Stimulated activated CD8-positive, alpha-beta memory T cell treated with anti-CD3 and anti-CD28 coated beads, Interleukin-7, amount 100 ng/mL, for 4 hours (primary cell): ENCODE data around the gene RBM5.
"Not testable (repeated sequence)": the region's sequence is repeated elsewhere in the genome, so short reads cannot be mapped to it uniquely, and the experiment has no call there.

ENCODE experiments used
- DNase-seq, 2 donors: peaks; one replicate each; pipeline ENCODE4 v3.0.0-alpha.2; 2020; ENCODE audit warnings: low read depth in 2 of 2

RBM5 gene

DNA sequence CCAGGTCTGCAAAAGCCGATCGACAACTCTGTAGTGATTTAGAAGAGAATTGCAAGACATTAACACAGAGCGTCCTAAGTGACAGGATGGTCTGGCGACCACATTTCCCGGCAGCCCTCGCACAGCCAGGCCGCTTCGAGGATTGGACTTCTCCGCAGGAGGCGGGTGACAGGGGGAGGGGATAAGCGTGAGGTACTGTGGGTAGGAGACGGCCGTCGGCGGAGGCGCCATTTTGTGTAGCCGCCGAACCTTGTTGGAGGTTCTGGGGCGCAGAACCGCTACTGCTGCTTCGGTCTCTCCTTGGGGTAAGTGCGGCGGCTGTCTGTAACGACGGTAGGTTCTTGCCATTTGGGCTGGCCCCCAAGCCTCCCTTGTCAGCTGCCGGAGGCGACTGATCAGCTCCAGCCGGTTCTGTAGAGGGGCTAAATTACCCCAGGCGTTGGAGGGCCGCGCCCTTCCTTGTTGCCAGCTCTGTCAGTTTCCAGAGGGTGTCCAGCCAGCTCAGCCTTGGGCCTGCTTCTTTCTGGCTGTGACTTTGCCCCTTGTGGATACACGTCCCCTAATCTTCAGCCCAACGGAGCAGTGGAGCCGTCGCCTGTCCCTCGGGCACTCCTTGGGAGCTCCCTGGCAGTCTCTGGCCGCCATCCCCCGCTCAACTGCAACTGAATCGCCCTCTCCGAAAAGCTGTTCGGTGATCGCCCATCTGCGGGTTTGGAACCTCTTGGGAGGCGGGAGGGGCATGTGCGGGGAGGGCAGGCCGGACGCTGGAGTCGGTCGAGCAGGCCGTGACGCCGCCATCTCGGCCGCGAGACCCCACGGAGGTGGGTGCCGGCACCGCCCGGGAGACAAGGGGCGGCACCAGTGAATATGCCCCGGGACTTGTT is at the start of gene RBM5:
TSS of gene RBM5 (plus strand) at position 195 of the 884 bp plus-strand sequence. CDS start 1,516 bp downstream, outside the sequence.
- peak; percentile 87 to 88 for DNase-seq

DNA sequence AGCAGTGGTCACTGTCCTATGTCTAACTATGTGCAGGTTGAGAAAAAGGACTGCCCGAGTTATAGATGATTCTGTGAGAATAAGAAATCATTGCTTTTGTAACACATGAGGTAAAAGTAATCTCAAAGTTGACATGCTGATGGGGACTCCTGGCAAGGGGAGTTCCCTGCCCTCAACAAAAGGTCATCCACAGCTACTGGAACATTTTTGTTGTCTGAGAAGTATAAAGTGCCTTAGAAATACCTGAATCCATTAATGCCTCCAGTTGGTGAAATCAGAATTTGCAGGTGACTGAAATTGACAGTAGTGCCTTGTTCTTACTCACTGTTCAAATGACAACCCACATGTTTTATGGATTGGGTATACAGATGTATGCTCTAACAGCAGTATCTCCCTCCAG is 43.7 kb upstream of the RBM5 start:
- DNase-seq: no peak

DNA sequence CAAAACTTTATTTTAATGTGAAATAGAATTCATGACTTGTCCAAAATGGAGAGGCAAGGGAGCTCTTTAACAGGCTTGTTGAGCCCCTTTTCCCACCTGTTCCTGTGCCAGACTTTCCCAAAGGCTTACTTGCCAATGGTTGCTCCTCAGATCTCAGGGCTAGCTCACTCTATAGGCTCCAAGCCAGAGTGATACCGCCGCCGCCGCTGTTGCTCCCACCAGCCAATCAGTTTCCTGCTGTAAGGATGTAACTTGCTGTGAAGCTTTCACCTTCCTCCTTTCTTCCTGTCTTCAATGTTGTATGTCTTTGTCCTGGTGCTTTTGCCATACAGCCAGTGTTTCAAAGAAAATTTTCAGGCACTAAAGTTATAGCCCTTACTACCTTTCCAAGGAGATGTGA is 41.3 kb upstream of the RBM5 start:
- no peak for DNase-seq

DNA sequence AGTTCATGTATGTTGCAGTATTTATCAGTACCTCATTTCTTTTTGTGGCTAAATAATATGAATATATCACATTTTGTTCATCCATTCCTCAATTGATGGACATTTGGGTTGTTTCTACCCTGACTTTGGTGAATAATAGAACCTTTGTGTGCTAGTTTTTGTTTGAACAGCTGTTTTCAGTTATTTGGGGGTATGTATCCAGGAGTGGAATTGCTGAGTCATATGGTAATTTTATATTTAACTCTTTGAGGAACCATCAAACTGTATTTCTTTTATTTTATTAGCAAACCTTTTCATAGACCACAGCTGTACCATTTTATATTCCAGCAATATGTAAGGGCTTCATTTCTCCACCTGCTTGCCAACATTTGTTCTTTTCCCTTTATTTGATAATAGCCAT is 38.4 kb upstream of the RBM5 start:
- no peak for DNase-seq

DNA sequence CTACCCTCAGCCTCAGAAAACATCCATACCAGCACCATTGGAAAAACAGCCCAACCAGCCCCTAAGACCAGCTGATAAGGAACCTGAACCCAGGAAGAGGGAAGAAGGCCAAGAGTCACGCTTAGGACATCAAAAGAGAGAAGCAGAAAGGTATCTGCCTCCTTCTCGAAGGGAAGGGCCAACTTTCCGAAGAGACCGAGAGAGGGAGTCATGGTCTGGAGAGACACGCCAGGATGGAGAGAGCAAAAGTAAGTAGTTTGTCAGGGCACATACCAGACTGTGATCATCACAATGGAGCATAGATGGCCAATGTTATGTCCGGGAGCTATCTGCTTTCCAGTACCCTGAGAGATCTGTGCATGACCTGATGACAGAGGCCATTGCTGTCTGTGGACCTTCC is 31.0 kb upstream of the RBM5 start:
- DNase-seq: no peak

DNA sequence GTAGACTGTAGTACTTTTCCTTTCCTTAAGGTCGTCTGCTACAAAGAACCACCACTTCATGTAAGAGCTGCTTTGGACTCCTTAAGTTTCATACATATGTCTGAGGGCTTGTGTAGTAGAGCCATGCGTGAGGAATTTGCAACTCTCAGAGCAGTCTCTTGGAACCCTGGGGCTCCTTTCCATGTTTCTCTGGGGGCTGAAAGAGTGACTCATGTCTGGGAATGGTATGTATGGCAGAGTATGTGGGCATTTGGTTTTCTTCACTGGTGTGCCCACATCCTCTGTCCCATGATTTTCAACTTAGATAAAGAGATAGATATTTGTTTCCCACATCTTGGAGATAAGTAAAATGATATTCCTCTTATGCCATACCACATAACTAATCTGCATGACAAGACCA is 20.6 kb upstream of the RBM5 start:
- no peak for DNase-seq

DNA sequence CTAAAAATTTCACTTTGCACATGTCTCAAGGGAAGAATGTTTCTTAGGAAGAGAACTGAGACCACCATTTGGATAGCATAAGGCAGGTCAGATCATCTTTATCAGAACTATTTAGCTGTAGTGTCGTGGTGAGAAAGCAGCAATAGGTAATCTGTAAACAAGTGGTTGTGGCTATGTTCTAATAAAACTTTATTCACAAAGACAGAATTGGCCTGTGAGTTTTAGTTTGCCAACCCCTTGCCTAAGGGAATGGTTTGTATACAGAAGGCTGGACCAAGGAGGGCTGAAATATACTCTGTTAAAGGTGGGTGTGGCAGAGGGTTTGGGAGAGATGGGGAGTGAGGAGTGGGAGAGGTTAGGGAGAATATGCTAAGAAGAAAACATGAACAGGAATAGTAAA is 10.6 kb upstream of the RBM5 start:
- no peak for DNase-seq

DNA sequence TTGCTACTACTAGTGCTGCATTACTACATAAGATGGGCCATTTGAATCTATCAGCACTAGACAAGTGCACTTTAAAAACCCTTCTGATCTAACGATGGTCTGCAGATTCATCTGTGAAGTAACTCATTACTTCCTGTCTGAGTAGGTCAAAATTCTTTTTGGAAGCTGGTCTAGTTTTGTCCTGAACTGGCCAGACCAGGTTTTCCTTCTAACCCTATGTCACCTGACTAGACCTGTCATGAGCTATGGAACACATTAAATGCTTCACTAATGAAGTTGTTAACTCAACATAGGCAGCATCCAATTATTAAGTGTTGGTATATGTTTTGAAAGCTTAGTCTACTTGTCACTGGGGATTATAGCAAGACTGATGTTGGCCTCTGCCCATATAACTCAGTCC is 10.1 kb upstream of the RBM5 start:
- DNase-seq: no peak

DNA sequence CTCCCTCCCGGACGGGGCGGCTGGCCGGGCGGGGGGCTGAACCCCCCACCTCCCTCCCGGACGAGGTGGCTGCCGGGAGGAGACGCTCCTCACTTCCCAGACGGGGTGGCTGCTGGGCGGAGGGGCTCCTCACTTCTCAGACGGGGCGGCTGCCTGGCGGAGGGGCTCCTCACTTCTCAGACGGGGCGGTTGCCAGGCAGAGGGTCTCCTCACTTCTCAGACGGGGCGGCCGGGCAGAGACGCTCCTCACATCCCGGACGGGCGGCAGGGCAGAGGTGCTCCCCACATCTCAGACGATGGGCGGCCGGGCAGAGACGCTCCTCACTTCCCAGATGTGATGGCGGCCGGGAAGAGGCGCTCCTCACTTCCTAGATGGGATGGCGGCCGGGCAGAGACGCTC is 3.8 kb upstream of the RBM5 start:
- not testable (repeated sequence) for DNase-seq

DNA sequence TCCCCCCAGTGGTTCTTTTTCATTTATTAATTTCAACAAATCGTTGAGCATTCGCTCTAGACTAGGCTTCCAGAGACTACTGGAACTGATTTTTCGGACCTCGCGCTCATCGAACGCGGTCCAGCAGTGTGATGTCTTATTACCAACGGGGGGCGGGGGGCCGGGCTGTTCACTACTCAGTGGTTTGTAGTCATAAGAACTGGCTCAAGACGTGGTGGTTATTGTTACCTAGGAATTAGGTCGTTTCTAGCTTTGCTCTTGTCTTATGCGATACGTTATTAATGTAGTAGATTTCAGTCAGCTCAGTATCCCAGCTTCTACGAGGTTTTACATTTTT is 858 bp downstream of the RBM5 start:
- no peak for DNase-seq

DNA sequence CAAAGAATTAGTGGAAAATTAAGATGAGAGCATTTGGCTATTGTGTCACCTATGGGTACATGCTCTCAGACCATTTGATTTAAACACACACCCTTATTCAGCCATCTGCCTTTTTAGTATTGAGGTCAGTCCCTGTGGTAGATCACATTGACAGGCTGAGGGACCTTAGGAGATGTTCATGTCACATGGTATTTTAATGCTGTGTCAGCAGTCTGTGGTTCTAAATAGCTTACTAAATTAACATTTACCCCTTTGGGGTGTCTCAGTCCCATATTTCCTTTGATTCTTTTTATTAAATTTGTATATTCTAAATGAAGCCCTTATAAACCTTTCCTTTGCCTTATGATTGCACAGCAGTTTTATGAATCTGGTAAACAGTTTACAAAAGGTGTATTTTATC is 2.3 kb downstream of the RBM5 start:
- DNase-seq: no peak

DNA sequence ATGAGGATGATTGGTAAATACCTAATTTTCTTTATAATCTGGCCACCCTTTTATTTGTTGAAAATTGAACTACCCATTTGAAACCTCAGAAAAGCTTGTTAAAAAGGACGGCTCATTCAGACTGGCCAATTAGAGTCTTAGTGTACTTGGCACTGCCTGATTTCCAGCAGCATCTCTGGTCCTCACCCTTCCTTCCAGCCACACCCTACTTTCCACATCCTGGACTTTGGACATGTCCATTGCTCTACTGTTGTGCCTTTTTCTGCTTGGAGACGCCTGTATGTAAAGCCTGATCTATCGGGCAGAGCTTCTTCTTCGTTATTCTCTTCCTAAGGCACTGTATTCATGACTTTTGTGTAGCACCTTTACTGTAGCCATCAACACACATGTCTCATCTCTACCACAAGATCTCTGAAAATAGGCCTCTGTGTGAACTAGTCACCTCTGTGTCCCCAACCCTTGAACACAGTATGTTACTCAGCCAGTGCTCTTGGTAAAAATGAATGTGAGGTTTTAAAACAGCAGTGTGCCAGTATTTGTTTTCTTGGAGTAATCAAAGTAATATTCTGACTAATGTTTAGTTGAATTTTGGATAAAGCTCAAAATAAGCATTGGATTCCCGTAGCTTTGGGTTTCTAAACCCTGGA is 6.8 kb downstream of the RBM5 start:
- DNase-seq: no peak

DNA sequence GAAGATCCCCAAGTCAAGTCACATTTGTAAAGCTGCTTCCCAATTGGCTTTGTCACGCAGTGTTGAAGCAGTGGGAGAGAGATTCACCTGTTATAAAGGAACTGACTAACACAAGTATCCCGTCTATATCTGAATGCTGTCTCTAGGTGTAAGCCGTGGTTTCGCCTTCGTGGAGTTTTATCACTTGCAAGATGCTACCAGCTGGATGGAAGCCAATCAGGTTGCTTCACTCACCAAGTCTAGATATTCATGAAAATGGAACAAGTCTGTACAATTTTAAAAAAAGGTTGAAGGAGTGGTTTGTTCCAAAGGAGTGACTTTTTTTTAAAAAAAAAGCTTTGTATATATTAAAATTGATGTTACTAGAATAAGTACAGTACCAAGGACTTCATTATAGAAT is 11.7 kb downstream of the RBM5 start:
- no peak for DNase-seq

DNA sequence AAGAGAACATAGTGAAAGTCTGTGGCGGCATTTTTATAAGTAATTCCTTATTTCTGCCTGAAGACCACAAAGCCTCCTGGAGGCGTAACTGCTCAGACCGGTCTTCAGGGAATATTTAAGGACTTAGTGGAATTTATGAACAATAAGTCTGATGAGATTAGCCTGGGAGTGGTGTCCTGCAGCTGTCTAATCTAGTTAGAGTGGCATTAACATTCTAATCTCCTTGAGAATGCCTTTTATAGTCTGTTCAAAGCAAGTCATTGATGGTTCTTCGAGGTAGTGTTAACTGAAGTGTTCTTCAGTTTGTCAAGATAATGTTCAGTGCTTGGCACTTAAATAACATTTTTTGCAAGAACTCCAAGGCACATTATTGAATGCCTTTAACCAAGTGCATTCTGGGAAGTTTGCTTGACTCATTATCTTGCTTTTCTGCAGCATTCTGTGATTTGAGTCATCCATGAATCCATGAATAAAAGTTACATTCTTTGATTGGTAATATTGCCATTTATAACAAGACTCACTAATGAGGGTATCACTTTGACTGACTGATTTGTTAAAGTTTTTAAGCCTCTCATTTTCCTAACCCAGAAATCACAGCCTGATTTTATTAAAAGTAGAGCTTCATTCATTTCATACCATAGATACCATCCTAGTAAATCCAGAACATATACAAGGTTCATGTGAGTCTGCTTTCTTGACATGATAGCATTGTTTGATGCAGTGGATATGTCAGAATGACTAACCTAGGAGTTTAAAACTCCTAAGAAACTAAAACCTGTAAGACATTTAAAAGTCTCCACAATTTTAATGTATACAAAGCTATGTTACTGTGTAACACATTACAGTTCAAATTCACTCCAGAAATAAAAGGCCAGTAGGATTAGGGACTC is 12.5 kb downstream of the RBM5 start:
- no peak for DNase-seq

DNA sequence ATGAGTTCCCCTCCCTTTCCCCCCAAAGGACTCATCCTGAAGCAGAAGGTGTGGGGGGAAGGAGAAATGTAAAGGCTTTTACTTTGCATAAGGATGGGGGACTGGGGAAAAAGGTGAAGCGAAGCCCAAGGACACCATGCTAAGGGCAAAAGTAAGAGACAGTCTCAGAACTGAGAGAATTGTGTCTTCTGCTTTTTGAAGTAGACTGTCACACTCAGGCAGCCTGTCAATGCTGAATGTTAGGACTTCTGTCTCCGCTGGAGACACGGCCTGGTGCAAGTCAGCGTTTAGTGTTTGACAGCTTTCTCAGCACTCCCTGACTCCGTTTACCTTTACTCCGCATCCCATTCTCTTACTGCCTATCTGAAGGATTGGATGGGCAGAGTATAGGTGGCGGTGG is 13.8 kb downstream of the RBM5 start:
- no peak for DNase-seq

DNA sequence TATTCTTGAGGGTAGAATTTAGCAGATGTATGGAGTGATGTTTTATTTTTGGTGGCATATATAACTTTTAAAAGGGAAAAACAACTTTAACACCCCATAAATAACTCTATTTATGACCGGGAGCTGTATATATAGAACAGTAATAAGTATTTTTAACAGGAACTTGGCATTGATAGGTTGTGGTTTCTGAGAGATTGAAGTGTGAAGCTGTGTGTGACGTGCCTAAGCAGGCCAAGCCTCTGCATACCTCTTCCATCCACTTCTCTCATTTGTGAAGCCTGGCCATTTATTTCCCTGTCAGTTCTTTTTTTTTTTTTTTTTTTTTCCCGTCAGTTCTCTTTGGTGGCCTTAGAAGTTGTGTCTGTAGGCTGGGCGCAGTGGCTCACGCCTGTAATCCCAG is 23.0 kb downstream of the RBM5 start:
- no peak for DNase-seq

DNA sequence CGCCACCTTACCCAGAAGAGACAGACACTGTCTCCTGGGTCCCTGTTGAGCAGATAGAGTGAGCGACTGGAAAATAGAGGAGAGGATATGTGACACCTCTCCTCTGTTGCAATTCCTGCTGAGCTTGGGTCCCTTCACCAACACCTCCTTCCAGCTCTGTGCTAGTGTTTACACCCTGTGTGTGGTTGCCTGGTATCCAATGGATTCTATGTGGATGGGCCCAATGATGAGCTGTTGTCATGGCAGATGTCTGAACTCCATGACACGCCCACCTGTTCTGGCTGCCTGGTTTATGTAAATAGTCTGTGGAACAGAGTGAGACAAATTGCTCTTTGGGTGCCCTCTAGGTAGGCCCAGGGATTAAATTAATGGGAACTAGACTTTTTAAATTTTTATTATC is 23.7 kb downstream of the RBM5 start:
- no peak for DNase-seq

DNA sequence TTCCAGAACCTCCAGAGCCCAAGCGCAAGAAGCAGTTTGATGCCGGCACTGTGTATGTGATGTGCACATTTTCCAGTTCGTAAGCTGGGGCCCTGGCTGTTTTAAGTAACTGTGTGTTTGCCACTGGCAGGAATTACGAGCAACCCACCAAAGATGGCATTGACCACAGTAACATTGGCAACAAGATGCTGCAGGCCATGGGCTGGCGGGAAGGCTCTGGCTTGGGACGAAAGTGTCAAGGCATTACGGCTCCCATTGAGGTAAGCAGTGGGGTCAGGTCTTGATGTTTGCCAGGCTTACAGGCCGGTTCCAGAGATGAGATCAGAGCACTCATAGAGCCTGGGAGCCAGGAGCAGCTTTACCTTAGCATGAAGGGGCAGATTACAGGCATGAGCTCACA is 28.4 kb downstream of the RBM5 start:
- DNase-seq: no peak

DNA sequence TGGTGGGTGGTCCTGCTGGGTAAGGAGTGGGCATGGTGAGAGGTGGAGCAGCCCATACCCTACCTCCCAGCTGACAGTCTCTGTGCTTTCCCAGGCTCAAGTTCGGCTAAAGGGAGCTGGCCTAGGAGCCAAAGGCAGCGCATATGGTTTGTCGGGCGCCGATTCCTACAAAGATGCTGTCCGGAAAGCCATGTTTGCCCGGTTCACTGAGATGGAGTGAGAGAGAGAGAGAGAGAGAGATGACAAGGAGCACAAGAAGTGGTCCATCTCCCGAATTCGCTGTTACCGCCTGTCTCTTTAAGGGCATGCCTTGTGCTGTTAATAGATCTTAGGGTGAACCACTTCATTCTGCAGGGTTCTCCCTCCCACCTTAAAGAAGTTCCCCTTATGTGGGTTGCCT is 29.5 kb downstream of the RBM5 start:
- no peak for DNase-seq

DNA sequence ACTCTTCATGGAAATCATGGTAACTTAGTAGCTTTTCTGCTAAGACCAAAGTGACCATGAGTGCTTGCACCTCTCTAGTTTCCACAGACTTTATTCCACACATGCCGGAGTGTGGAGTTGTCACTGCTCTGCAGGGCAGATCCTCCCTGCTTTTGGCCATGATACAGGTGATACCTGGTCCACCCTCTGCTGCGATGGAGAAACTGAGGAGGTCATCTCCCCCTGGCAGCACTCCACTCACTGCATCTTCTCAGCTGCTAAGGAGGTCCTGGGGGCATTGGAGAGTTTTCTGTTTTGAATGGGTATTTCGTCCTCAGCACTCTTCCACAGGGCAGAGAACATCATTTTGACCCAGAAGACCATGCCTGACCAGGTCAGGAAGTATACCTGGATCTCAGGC is 31.1 kb downstream of the RBM5 start:
- DNase-seq: no peak

DNA sequence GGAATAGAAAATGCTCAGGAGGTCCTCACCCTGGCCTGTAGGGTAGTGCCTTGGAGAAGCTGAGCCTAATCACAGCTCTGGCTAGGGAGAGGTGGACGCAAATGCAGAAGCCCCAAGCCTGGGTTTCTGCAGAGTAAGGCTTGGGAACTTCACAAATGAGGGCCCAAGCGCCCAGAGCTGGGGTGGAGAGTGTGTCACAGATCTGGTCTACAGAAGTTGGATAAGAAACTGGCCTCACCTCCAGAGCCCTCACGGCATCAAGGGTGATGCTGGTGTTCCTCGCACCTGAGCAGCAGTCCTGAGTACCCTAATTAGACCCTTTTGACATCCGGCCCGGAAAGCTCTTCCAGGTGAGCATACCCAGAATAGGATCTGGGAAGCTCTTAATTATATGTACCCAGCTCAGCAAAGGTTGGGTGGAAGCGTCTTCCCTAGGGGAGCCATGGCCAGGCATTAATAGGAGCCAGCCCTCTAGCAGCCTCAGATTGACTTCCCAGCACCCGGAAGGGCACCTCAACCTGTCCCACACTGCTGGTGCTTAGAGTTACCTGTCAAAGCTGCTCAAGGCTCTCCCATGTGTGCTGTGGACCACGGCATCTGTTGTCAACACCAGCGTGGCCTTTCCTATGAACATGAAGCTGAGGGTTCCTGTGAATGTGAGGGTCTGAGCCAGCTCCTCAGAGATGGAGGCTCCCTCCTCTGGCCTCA is 31.8 kb downstream of the RBM5 start:
- no peak for DNase-seq
